ENCODE results near the gene MINDY4B.

The MINDY4B gene

DNA sequence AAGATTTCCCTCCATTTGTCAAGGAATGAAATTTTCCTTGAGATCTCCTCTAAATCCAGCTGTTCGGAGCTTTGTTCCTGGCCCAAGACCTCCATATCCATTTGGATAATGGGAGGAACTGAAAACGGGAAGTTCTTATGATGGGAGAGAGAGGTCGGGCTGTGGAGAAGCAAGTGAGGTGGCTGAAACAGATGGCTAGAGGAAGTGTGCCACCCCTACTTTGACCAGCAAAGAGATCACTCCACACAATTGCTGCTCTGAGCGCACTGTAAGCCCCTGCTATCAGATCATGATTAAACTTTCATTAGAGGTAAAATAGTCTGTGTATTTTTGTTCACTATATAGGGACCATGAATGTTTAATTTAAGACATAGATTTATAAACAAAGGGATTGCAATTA lies at the start of gene MINDY4B:
MINDY4B (minus strand) TSS at position 101 of the 400 bp plus-strand sequence; CDS start at position 101, 0 bp downstream.
- no peak for DNase-seq (ENCODE audit: low spot score)

GRCh38 chr3:150951923-150952322 lies 46.7 kb upstream of the MINDY4B start:
- DNase-seq (ENCODE audit: low spot score), result no peak

DNA sequence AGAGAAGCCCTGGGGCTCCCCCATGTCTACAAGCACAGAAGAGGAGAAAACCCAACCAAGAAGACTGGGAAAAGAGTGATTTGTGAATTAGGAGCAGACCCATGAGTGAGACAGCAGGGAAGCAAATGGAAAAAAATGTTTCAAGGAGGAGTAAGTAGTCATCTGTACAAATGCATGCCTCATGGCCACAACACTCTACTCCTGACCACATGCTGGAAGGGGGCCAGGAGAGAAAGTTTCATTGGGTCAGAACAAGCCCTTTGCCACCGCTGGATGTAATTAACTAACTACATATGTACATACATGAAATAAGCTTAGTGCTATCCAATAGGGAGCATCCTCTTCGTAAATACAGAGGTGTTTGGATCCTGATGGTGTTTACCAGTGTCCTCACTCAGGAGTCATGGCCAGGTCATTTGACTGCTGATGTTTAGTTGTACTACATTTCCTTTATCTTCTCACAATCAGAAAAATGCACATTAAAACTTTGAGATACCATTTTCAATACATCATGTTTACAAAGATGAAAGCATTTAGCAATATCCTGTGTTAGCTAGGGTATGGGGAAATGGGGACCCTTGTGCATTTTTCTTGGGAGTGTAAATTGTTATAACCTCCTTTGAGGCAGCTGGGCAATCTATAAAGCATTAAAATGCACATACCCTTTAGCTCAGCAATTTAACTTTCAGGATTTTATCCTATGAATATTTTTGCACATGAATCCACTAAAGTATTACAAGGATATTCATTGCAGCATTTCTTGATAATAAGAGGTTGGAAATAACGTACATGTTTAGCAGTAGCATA lies 40.2 kb upstream of the MINDY4B start:
- DNase-seq (ENCODE audit: low spot score), result no peak

DNA sequence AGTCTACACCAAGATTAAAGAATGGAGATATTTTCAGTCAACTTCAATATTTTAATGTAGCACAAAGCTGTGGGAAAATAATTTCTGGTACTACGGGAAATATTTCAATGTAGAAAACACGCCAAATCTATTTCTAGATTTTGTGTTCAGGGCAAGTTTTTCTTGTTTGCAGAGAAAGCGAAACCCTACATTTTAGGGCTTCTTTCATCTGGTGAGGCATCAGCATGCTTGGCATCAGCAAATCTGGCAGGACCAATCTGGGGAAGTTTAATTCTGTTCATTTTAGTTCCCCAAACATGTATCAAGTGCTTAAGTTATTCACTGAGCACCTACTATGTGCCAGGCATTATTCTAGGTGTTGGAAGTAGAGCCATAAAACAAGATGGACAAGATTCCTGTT lies 37.0 kb upstream of the MINDY4B start:
- no peak for DNase-seq (ENCODE audit: low spot score)

GRCh38 chr3:150936693-150937092 lies 31.5 kb upstream of the MINDY4B start:
- DNase-seq (ENCODE audit: low spot score), result no peak

DNA sequence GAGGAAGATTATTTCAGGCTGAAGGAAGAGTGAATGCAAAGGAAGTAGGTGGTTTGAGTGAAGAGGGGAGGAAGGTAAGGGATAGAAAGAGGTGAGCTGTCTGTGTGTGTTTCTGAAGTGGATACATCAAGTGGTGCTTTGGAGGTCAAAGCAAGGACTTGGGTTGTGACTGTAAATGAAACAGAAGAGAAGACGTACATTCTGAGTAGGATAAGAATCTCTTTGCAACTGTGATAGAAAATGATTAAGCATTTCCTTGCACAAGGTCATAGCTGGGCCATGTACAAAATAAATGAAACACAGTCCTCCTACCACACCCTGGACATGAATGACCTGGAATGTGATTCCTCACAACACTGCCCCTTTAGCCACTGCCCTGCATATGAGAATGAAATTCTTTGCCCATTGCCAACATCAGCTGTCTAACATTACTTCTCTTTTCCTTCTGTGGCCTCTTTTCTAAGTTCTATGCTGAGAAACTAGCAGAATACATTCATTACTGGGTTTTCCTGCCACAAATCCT lies 28.3 kb upstream of the MINDY4B start:
- DNase-seq (ENCODE audit: low spot score), result no peak

- no peak for DNase-seq (ENCODE audit: low spot score)
Measured at GRCh38 chr3:150931745-150932144, 26.5 kb upstream of the MINDY4B start.

DNA sequence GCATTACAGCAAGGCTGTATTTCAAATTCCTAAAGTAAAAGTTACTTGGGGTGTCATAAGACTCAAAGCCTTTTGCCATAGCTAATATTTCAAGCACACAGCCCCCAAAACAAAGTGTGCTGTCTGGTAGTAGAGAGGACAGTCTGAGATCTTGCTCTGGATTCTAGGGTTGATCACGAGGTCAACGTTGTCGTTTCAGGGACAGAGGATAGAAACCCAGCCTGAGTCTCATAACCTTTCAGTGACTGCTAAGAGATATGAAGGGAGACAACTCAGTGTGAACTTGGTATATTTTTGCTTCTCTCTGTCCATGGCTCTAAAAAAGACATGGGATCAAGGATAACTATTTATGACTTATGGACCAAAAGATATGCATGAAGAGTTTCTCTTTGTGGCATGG lies 25.6 kb upstream of the MINDY4B start:
- DNase-seq (ENCODE audit: low spot score), result no peak

DNA sequence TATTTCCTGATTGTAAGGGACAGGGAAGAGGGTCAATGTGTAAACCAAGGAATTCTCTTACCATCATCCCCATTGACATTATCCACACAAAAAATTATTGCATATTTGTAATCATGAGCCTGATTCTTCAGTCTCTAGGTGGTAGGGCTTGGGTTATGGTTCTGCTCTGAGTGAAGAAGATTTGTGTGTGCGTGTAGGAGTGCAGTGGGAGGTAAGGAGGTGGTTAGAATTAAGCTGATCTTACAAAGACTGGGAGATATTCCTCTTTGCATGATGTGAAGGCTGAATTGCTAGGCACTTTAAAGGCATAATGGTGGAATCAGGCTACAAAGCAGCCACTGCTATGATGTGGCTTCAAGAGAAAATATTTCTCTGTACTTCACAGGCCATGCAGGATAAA lies 23.0 kb upstream of the MINDY4B start:
- DNase-seq (ENCODE audit: low spot score), result no peak

DNA sequence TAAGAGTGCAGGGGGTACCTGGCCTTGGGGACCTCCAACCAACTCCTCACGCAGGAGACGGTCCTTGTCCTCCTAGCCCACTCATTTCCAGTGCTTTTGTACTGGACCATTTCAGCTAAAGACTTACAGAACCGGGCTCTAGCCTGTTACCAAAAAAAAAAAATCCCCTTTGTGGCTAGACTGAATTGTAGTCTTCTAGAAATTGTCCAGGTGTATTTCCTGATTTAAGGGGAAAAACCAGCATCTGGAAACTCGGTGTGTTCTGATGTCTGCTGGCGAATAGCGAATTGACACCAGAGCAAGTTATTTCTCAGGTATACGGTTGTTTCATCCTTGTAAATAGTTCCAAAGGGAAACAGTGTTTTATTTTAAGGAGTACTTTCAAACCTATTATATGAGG lies 21.1 kb upstream of the MINDY4B start:
- DNase-seq (ENCODE audit: low spot score), result no peak

DNA sequence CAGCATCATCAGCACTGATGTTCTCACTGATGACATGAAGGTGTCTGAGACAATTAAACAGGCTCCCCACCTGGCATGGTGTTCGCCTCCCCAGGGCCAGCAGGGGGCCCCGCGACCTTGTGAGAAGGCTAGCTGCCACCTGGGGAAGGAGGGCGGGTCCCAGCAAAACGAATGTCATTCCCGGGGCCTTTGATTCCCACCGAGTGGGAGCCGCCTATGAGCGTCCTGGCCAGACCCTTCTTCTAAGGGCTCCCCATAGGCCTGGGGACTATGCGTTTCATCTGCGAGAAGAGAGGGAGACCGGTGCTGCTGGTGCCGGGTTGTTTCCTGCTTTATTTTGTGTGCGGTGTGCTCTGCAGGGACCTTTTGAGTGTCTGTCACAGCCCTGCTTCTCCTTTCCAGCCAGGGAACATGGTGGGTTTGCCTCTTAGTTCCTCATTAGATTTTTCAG lies 20.5 kb upstream of the MINDY4B start:
- DNase-seq (ENCODE audit: low spot score), result peak; percentile 72

GRCh38 chr3:150922611-150923010 lies 17.4 kb upstream of the MINDY4B start:
- no peak for DNase-seq (ENCODE audit: low spot score)

DNA sequence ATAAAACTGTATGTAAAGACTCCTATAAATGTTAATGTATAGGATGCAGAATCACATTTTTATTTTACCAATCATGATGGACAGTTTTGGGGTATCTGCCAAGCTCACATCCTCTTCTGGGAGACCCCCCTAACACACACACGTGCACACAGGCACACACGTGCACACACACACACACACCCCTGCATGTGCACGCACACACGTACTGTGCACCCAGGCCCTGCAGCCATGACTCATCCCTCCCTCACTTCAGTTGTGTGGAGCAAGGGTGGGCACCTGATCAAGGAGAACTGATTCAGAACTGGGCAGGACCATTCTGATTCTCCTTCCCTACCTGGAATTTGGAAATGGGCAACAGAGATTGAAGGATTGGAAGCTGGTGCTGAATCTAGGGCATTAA lies 16.0 kb upstream of the MINDY4B start:
- DNase-seq (ENCODE audit: low spot score), result no peak

- no peak for DNase-seq (ENCODE audit: low spot score)
Measured at GRCh38 chr3:150920236-150920635, 15.0 kb upstream of the MINDY4B start.

GRCh38 chr3:150917951-150918350 lies 12.7 kb upstream of the MINDY4B start:
- DNase-seq (ENCODE audit: low spot score), result no peak

GRCh38 chr3:150913133-150913922 lies 8.1 kb upstream of the MINDY4B start:
- peak; percentile 9 for DNase-seq (ENCODE audit: low spot score)

DNA sequence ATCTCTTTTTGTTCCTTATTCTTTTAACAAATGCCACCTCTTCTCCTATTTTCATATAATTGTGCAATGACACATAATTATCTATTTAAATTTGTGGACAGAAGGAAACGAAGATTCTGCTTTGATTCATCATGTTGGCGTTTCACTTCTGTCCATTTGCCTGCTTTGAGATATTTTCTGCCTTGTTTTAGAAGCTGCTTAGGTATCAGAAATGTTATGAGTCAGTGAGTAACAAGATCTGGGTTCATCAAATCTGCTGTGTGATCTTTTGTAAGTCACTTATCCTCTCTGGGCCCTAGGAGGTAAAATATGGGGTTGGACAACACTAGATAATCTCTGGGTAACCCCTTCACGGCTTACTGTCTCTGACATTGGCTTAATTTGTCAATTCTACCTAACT lies 7.3 kb upstream of the MINDY4B start:
- DNase-seq (ENCODE audit: low spot score), result no peak

- no peak for DNase-seq (ENCODE audit: low spot score)
Measured at GRCh38 chr3:150911771-150912170, 6.5 kb upstream of the MINDY4B start.

- no peak for DNase-seq (ENCODE audit: low spot score)
Measured at GRCh38 chr3:150906461-150906860, 1.2 kb upstream of the MINDY4B start.

DNA sequence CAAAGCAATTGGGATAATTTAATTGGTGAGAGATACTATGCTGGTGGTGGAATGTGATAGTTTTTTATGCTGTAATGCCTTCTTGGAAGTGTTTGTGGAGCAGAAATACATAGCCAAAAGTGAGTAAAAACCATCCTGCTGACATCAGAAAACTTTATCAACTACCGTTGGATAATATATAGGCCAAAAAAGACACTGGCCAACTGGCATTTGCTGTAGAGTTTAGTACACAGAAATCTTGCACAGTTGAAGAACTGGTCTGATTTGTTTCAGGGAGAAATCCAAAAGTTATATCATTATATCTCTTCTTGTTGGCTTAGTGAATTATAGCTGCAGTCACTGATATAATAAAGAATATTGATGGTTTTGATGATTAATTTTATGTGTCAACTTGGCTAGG lies 507 bp upstream of the MINDY4B start:
- no peak for DNase-seq (ENCODE audit: low spot score)

- no peak for DNase-seq (ENCODE audit: low spot score)
Measured at GRCh38 chr3:150902988-150903387, 2.3 kb downstream of the MINDY4B start.

- no peak for DNase-seq (ENCODE audit: low spot score)
Measured at GRCh38 chr3:150901793-150902192, 3.4 kb downstream of the MINDY4B start.

DNA sequence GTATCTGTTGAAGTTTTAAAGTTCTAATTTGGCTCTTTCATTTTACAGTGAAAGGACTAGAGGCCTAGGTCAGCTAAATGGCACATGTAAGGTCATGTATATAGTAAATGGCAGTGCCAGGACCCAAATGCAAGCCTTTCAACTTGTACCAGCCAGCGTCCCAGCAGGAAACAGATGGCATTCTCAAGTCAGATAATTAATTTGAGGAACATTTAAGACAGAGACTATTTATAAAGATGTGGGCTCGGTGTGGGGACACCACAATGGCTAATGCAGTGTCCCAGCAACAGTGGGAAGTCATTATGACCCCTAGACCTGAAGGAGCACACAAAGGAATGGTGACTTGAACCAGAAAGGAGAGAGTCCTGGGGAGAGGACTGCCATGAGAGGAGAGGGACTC lies 6.1 kb downstream of the MINDY4B start:
- no peak for DNase-seq (ENCODE audit: low spot score)

All from NAMALWA (cell line).